Breast epithelium (tissue), 3 donors: Measurements from ENCODE around the gene FCN2.

Source experiments
- POLR2A ChIP-seq: fragments of 450-650 bp; IDR thresholded peaks from one replicate; pipeline ENCODE4 v1.6.1; 2016; ENCODE audit warnings: antibody characterized with exemption, mild to moderate bottlenecking, moderate library complexity
- POLR2AphosphoS5 ChIP-seq, 3 donors: sonication (generic); formaldehyde crosslinking; IDR thresholded peaks; one replicate each; pipeline ENCODE4 v1.6.1; 2017; ENCODE audit warnings: antibody characterized with exemption in 3 of 3
- TF ChIP-seq, protein P1 (sequence below), 3 donors: fragments of 450-650 bp; IDR thresholded peaks; one replicate each; pipeline ENCODE4 v1.5.1; 2016 to 2017; ENCODE audit warnings: antibody characterized with exemption in 3 of 3, mild to moderate bottlenecking in 3 of 3, moderate library complexity in 3 of 3

DNA sequence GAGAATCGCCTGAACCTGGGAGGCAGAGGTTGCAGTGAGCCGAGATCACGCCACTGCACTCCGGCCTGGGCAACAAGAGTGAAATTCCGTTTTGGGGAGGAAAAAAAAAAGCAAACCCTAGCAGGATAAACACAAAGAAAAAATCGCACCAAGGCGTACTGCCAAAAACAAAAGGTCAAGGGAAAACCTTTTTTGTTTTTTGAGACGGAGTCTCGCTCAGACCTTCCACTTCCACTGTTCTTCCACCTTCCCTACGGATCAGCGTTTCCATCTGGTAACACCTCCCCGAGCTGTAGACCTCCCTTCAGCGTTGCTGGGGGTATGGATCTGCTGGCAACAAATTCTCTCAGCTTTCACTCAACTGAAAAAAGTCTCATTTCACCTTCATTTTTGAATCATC is 20.1 kb upstream of the FCN2 start:
- TF ChIP-seq POLR2A (no peak), POLR2AphosphoS5 (IDR thresholded peaks at IDR 0.05) (no peak)
- TF ChIP-seq, protein P1, sequence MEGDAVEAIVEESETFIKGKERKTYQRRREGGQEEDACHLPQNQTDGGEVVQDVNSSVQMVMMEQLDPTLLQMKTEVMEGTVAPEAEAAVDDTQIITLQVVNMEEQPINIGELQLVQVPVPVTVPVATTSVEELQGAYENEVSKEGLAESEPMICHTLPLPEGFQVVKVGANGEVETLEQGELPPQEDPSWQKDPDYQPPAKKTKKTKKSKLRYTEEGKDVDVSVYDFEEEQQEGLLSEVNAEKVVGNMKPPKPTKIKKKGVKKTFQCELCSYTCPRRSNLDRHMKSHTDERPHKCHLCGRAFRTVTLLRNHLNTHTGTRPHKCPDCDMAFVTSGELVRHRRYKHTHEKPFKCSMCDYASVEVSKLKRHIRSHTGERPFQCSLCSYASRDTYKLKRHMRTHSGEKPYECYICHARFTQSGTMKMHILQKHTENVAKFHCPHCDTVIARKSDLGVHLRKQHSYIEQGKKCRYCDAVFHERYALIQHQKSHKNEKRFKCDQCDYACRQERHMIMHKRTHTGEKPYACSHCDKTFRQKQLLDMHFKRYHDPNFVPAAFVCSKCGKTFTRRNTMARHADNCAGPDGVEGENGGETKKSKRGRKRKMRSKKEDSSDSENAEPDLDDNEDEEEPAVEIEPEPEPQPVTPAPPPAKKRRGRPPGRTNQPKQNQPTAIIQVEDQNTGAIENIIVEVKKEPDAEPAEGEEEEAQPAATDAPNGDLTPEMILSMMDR (IDR thresholded peaks at IDR 0.05), result no peak
